Astrocyte (in vitro differentiated cells and primary cell): ENCODE data around the gene TRIP12. TPM values are rescaled to one million over a fixed set of nuclear protein-coding genes. Genes with fewer than 3 reads are reported as not detected.

Source experiments
- DNase-seq: peaks from one replicate; pipeline ENCODE4 v3.0.0-alpha.2; 2010; ENCODE audit warnings: low read depth
- FAIRE-seq: peaks from 2 replicates; lab custom pipeline; 2011; peaks lifted over from hg19 to GRCh38; lab: Jason Lieb, UNC
- H2AFZ ChIP-seq: 2 replicates; pipeline ENCODE4 v1.6.0; 2012; ENCODE audit warnings: low read depth, low read length, inconsistent platforms
- H3K27ac ChIP-seq: 2 replicates; pipeline ENCODE4 v1.5.1; 2011; ENCODE audit warnings: low read depth, low read length, inconsistent platforms
- H3K27me3 ChIP-seq: 2 replicates; pipeline ENCODE4 v1.6.0; 2011; ENCODE audit warnings: low read length, inconsistent platforms; ENCODE audit not compliant: insufficient read depth
- H3K36me3 ChIP-seq: 2 replicates; pipeline ENCODE4 v1.5.1; 2011; ENCODE audit warnings: low read length, inconsistent platforms; ENCODE audit not compliant: insufficient read depth
- H3K4me1 ChIP-seq: 2 replicates; pipeline ENCODE4 v1.5.1; 2011; ENCODE audit warnings: low read length, inconsistent platforms; ENCODE audit not compliant: insufficient read depth
- H3K4me2 ChIP-seq: 2 replicates; pipeline ENCODE4 v1.6.0; 2012; ENCODE audit warnings: low read length, inconsistent platforms
- H3K4me3 ChIP-seq: 2 replicates; pipeline ENCODE4 v1.5.1; 2011; ENCODE audit warnings: low read depth, mild to moderate bottlenecking, low read length, inconsistent platforms; ENCODE audit not compliant: insufficient read depth
- H3K79me2 ChIP-seq: 2 replicates; pipeline ENCODE4 v1.6.0; 2012; ENCODE audit warnings: mild to moderate bottlenecking, low read length, inconsistent platforms; ENCODE audit not compliant: insufficient read depth
- H3K9ac ChIP-seq: 2 replicates; pipeline ENCODE4 v1.6.0; 2012; ENCODE audit warnings: mild to moderate bottlenecking, low read length, inconsistent platforms
- H3K9me3 ChIP-seq: 2 replicates; pipeline ENCODE4 v1.5.1; 2012; ENCODE audit warnings: low read depth, mild to moderate bottlenecking, low read length, inconsistent platforms; ENCODE audit not compliant: insufficient read depth
- H4K20me1 ChIP-seq: 2 replicates; pipeline ENCODE4 v1.6.0; 2012; ENCODE audit warnings: low read length, inconsistent platforms; ENCODE audit not compliant: insufficient read depth
- H3K27ac Mint-ChIP-seq: one replicate; pipeline ENCODE4 v1.8.0; 2021; ENCODE audit warnings: mild to moderate bottlenecking, mixed read lengths; ENCODE audit not compliant: unreplicated experiment
- H3K27me3 Mint-ChIP-seq: one replicate; pipeline ENCODE4 v1.8.0; 2021; ENCODE audit warnings: low read depth, mixed read lengths; ENCODE audit not compliant: unreplicated experiment
- H3K36me3 Mint-ChIP-seq: one replicate; pipeline ENCODE4 v1.8.0; 2021; ENCODE audit warnings: low read depth, mixed read lengths; ENCODE audit not compliant: unreplicated experiment
- H3K4me1 Mint-ChIP-seq: one replicate; pipeline ENCODE4 v1.8.0; 2021; ENCODE audit warnings: low read depth, mixed read lengths; ENCODE audit not compliant: unreplicated experiment
- H3K4me3 Mint-ChIP-seq: one replicate; pipeline ENCODE4 v1.8.0; 2021; ENCODE audit warnings: mild to moderate bottlenecking, moderate library complexity, mixed read lengths; ENCODE audit not compliant: unreplicated experiment
- H3K9me3 Mint-ChIP-seq: one replicate; pipeline ENCODE4 v1.8.0; 2021; ENCODE audit warnings: mild to moderate bottlenecking, mixed read lengths; ENCODE audit not compliant: unreplicated experiment
- EZH2 ChIP-seq: IDR thresholded peaks from 2 replicates; pipeline ENCODE4 v1.6.1; 2012; ENCODE audit warnings: mild to moderate bottlenecking, low read length, inconsistent platforms; ENCODE audit not compliant: insufficient read depth
- total RNA-seq: library from RNA; stranded (reverse); gene quantifications from 2 replicates; pipeline ENCODE4 v1.2.1, GENCODE V29; 2021
- TF ChIP-seq, protein P1 (sequence below): IDR thresholded peaks from 2 replicates; pipeline ENCODE4 v1.5.1; 2011; ENCODE audit warnings: low read depth, mild to moderate bottlenecking, inconsistent platforms, low read length, moderate library complexity; ENCODE audit not compliant: insufficient read depth

The TRIP12 gene
- total RNA-seq, 1 donor from 2014 or later = 379 TPM

DNA sequence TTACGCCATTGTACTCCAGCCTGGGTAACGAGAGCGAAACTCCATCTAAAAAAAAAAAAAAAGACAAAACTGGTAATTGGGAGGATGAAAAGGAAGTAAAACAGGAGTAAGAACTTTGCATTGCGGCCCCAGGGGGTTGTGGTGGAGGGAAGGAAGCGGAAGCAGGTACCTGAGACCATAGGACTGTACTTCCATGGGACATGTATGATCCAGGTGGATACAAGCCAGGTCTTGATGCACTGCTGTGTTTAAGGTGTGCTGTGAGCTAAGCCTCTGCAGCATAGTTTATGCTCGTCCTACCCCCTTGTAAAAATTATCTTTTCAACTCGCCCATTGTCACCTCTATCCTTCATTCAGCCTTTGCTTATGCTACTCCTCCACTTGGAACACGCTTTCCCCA, 24.2 kb upstream of the TRIP12 start:
- H3K4me3 ChIP-seq = no peak overlapping the region
- no peak for FAIRE-seq
- no peak for TF ChIP-seq EZH2
- TF ChIP-seq, protein P1, sequence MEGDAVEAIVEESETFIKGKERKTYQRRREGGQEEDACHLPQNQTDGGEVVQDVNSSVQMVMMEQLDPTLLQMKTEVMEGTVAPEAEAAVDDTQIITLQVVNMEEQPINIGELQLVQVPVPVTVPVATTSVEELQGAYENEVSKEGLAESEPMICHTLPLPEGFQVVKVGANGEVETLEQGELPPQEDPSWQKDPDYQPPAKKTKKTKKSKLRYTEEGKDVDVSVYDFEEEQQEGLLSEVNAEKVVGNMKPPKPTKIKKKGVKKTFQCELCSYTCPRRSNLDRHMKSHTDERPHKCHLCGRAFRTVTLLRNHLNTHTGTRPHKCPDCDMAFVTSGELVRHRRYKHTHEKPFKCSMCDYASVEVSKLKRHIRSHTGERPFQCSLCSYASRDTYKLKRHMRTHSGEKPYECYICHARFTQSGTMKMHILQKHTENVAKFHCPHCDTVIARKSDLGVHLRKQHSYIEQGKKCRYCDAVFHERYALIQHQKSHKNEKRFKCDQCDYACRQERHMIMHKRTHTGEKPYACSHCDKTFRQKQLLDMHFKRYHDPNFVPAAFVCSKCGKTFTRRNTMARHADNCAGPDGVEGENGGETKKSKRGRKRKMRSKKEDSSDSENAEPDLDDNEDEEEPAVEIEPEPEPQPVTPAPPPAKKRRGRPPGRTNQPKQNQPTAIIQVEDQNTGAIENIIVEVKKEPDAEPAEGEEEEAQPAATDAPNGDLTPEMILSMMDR = no peak

DNA sequence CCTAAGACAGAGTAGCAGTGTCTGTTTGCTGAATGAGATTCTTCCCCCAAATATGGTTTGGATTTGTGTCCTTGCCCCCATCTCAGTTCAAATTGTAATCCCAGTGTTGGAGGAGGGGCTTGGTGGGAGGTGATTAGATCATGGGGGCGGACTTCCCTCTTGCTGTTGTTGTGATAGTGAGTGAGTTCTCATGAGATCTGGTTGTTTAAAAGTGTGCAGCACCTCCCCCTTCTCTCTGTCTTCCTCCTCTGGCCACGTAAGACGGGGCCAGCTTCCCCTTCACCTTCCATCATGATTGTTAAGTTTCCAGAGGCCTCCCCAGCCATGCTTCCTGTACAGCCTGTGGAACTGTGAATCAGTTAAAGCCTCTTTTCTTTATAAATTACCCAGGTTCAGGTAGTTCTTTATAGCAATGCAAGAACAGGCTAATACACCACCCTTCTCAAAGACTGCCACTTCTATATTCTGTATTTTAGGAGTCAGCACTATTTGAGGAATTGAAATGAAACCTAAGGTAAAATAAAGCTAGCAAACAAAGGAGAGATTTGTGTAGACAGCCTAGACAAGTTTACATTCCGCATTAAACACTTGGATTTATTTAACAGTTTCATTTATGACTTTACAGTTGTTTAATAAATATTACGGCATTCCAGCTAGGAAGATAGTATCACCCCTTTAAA, 22.1 kb upstream of the TRIP12 start:
- no peaks in the 10 kb centered on the region for H3K4me1 ChIP-seq
- H3K79me2 ChIP-seq = no peaks in the 10 kb centered on the region
- H3K4me3 ChIP-seq = no peak overlapping the region
- H3K9ac ChIP-seq = no peak overlapping the region
- Mint-ChIP-seq H3K27me3 (no peaks in the 10 kb centered on the region), H3K9me3 (no peaks in the 10 kb centered on the region), H3K4me3 (no peak overlapping the region), H3K27ac (no peak overlapping the region), H3K36me3 (peaks cover 3% of the 10 kb centered on the region), H3K4me1 (peaks cover 4% of the 10 kb centered on the region)
- H3K4me2 ChIP-seq = no peak overlapping the region
- DNase-seq (no peak), FAIRE-seq (no peak)
- no peaks in the 10 kb centered on the region for H3K9me3 ChIP-seq
- no peaks in the 10 kb centered on the region for H3K36me3 ChIP-seq
- TF ChIP-seq, protein P1 = no peak
- TF ChIP-seq EZH2 = no peak
- no peaks in the 10 kb centered on the region for H3K27me3 ChIP-seq
- H4K20me1 ChIP-seq = no peaks in the 10 kb centered on the region
- H2AFZ ChIP-seq = no peak overlapping the region
- H3K27ac ChIP-seq = no peak overlapping the region

More for the DNA sequence above, 24.2 kb upstream of the TRIP12 start:
- no peaks in the 10 kb centered on the region for H3K9me3 Mint-ChIP-seq
- no peaks in the 10 kb centered on the region for H4K20me1 ChIP-seq
- peaks cover 3% of the 10 kb centered on the region for H3K36me3 Mint-ChIP-seq
- no peaks in the 10 kb centered on the region for H3K4me1 ChIP-seq
- no peaks in the 10 kb centered on the region for H3K27me3 Mint-ChIP-seq
- H3K27ac ChIP-seq = no peak overlapping the region
- no peak overlapping the region for H3K4me2 ChIP-seq
- H3K36me3 ChIP-seq = no peaks in the 10 kb centered on the region
- no peak overlapping the region for H3K9ac ChIP-seq
- no peak overlapping the region for H2AFZ ChIP-seq
- peaks cover 4% of the 10 kb centered on the region for H3K4me1 Mint-ChIP-seq
- no peak overlapping the region for H3K4me3 Mint-ChIP-seq
- H3K27ac Mint-ChIP-seq = no peak overlapping the region
- no peaks in the 10 kb centered on the region for H3K9me3 ChIP-seq
- no peaks in the 10 kb centered on the region for H3K79me2 ChIP-seq
- DNase-seq = no peak
- H3K27me3 ChIP-seq = no peaks in the 10 kb centered on the region

DNA sequence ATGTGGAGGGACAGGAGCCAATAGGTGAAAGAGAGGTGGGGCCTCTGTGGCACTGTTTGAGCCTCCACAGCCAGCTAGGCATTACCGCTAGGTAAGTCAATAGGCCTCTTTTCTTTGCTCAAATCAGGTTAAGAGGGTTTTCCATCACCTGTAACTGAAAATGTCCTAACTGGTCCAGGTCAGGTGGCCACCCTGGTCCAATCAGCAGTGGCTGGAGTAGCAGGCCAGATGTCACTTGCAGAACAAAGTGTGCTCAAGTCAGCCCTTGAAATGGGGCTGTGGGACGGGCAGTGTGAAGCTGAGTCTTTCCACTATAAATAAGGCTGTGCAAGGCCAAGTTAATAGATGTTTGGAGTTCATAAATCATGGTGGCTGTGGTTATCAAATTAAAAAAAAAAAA, 21.4 kb upstream of the TRIP12 start:
- Histone ChIP-seq H3K36me3 (no peaks in the 10 kb centered on the region), H4K20me1 (no peaks in the 10 kb centered on the region), H2AFZ (no peak overlapping the region), H3K4me1 (no peaks in the 10 kb centered on the region), H3K9ac (no peak overlapping the region), H3K79me2 (no peaks in the 10 kb centered on the region), H3K4me2 (no peak overlapping the region), H3K27ac (no peak overlapping the region), H3K4me3 (no peak overlapping the region), H3K9me3 (no peaks in the 10 kb centered on the region), H3K27me3 (no peaks in the 10 kb centered on the region)
- FAIRE-seq (no peak), DNase-seq (no peak)
- Mint-ChIP-seq H3K4me3 (no peak overlapping the region), H3K4me1 (peaks cover 4% of the 10 kb centered on the region), H3K9me3 (no peaks in the 10 kb centered on the region), H3K36me3 (peaks cover 3% of the 10 kb centered on the region), H3K27me3 (no peaks in the 10 kb centered on the region), H3K27ac (no peak overlapping the region)
- TF ChIP-seq, protein P1 = no peak
